Astrocyte of the hippocampus (primary cell): ENCODE results near the gene TRIP6.
A peak's percentile ranks its signal among the peaks of the same experiment; 100 is the strongest.
"Not testable (repeated sequence)": the region's sequence is repeated elsewhere in the genome, so short reads cannot be mapped to it uniquely, and the experiment has no call there.

Experiments used
- DNase-seq: peaks from one replicate; pipeline ENCODE4 v3.0.0; 2011; ENCODE audit warnings: low read depth, low spot score

TRIP6 gene

GRCh38 chr7:100837099-100837836 lies 29.9 kb upstream of the TRIP6 start:
- peak; percentile 97 for DNase-seq

- DNase-seq: no peak
Measured at GRCh38 chr7:100839361-100839760, 27.8 kb upstream of the TRIP6 start.

DNA sequence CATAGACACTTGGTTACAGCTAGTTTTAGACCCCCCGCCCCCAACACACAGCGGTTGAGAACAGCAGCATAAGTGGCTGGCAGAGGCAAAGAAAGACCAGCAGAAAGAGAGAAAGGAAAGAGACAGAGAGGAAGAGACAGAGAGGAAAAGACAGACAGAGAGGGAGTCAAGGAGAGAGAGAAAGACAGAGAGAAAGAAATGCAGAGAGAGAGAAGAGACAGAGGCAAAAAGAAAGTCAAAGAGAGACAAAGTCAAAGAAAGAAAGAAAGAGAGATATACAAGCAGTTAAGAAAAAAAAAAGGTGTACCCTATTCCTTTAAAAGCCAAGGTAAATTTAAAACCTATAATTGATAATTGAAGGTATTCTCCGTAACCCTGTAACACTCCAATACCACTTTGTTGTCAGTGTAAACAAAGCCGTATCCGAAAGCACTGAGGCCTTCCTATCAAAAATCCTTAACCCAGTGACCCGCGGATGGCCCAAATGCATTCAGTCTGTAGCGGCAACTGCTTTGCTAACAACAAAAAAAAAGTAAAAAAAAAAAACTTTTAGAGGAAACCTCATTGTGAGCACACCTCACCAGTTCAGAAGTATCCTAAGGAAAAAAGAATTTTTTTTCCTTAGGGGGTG lies 26.6 kb upstream of the TRIP6 start:
- DNase-seq: no peak

GRCh38 chr7:100847360-100847759 lies 19.8 kb upstream of the TRIP6 start:
- DNase-seq: no peak

- DNase-seq: peak; percentile 96
Measured at GRCh38 chr7:100852048-100852872, 14.9 kb upstream of the TRIP6 start, which contains the start of gene SLC12A9. TSS of gene SLC12A9 (plus strand) at chr7:100852713. CDS start at chr7:100854198, 1,485 bp downstream.

GRCh38 chr7:100854146-100854895 lies 12.9 kb upstream of the TRIP6 start:
- no peak for DNase-seq

DNA sequence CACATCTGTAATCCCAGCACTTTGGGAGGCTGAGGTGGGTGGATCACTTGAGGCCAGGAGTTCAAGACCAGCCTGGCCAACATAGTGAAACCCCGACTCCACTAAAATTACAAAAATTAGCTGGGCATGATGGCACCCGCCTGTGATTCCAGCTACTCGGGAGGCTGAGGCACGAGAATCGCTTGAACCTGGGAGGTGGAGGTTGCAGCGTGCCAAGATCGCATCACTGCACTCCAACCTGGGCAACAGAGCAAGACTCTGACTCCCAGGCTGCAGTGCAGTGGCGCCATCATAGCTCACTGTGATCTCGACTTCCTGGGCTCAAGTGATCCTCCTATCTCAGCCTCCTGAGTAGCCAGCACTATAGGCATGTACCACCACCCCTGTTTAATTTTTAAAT lies 12.3 kb upstream of the TRIP6 start:
- DNase-seq: not testable (repeated sequence)

DNA sequence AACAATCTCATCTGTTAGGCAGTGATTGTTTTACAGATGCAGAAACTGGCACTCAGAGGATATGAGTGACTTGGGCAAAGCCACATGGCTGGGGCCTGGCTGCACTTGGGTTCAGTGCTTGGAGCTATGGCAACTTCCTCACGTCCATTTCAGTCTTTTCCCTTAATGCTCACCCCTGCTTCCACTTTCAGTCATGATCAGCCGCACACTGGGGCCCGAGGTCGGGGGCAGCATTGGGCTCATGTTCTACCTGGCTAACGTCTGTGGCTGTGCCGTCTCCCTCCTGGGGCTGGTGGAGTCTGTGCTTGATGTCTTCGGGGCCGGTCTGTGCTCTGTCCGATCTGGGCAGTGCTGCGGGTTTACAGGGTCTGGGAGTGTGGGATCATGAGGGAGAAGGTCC lies 11.7 kb upstream of the TRIP6 start:
- DNase-seq: no peak

GRCh38 chr7:100856871-100857282 lies 10.3 kb upstream of the TRIP6 start:
- DNase-seq: peak; percentile 33

- DNase-seq: no peak
Measured at GRCh38 chr7:100859856-100860255, 7.3 kb upstream of the TRIP6 start.

DNA sequence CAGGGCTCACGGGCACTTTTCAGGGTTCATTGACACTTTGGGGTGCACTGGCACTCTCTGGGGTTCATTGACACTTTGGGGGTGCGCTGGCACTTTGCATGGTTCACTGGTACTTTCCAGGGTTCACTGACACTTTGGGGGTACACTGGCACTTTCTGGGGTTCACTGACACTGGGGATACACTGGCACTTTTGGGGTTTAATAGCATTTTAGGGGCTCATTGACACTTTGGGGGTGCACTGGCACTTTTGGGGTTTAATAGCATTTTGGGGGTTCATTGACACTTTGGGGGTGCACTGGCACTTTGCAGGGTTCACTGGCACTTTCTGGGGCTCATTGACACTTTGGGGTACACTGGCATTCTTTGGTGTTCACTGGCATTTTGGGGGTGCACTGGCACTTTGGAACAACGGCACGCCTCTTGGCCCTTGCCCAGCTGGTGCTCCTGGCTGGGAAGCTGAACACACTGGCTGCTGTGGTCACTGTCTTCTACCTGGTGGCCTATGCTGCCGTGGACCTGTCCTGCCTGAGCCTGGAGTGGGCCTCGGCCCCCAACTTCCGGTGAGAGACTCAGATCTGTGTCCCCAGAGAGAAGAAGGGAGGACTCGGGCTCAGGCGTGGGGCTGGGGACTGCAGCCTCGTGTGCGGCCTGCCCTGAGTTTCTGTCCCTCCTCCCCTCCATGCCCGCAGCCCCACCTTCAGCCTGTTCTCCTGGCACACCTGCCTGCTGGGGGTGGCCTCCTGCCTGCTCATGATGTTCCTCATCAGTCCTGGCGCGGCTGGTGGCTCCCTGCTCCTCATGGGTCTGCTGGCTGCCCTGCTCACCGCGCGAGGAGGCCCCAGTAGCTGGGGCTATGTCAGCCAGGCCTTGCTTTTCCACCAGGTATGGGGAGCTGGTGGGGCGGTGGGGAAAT lies 6.2 kb upstream of the TRIP6 start:
- DNase-seq: no peak

DNA sequence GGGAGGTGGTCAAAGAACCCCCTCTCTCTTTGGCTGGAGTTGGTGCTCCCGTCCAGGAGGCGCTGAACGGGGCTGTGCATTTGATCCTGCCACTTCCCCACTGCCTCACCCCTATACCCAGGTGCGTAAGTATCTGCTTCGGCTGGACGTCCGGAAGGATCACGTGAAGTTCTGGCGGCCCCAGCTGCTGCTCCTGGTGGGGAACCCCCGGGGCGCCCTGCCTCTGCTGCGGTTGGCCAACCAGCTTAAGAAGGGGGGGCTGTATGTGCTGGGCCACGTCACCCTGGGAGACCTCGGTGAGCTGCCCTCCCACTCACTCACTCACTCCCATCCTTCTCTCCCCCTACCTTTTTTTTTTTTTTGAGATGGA lies 5.6 kb upstream of the TRIP6 start:
- no peak for DNase-seq

DNA sequence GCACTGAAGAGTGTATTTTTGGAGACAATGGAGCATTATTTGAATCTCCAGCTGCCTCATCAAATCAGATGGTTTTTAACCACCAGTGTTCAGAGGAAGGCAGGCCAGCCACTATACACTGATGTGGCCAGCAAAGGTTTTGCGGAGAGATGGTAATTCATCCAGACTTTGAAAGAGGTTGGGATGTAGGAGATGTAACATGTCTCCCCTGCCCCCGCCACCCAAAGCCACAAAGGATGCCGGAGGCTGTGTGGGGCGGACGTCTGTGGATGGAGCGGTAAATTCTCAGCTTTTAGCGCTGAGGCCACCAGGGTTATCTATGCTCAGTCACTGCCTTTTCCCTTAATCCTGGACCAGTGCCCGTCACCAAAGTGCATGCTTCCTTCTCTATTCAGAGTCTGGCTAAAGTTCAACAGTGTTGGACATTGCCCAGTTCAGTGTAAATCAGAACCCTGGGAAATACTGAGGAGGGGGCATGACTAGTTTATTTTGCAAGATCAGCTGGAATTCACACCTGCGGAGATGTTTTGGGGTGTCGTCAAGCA lies 3.7 kb upstream of the TRIP6 start:
- peak; percentile 82 for DNase-seq

- DNase-seq: peak; percentile 0
Measured at GRCh38 chr7:100864263-100864845, 2.8 kb upstream of the TRIP6 start.

- DNase-seq: peak; percentile 77
Measured at GRCh38 chr7:100865372-100865911, 1.7 kb upstream of the TRIP6 start.

- peak; percentile 81 for DNase-seq
Measured at GRCh38 chr7:100865938-100866728, 1.1 kb upstream of the TRIP6 start.

GRCh38 chr7:100866729-100867039 lies 503 bp upstream of the TRIP6 start:
- DNase-seq: no peak

- DNase-seq: peak; percentile 36
Measured at GRCh38 chr7:100867776-100868485, 744 bp downstream of the TRIP6 start.
